GM19438 (cell line): ENCODE results near the gene ELP4.

Experiments used
- ATAC-seq: cut with Tn5 transposase; IDR thresholded peaks from one replicate; pipeline ENCODE4 v1.9.1; 2021; ENCODE audit warnings: low read depth; ENCODE audit not compliant: unreplicated experiment

Gene ELP4

GRCh38 chr11:31797190-31798056, 287.9 kb downstream of the ELP4 start:
- no peak for ATAC-seq

- ATAC-seq, result no peak
These were observed 288.5 kb downstream of the ELP4 start for GRCh38 chr11:31798057-31798553.

GRCh38 chr11:31798554-31799434, 289.2 kb downstream of the ELP4 start:
- ATAC-seq, result no peak

- ATAC-seq, result no peak
These were observed 290.1 kb downstream of the ELP4 start for GRCh38 chr11:31799435-31800397.

- no peak for ATAC-seq
These were observed 291.1 kb downstream of the ELP4 start for GRCh38 chr11:31800398-31801265.

- ATAC-seq, result no peak
These were observed 291.7 kb downstream of the ELP4 start for GRCh38 chr11:31801298-31801702.

GRCh38 chr11:31802000-31802551, 292.5 kb downstream of the ELP4 start:
- no peak for ATAC-seq

GRCh38 chr11:31802609-31802989, 293.0 kb downstream of the ELP4 start:
- ATAC-seq, result no peak

- ATAC-seq, result no peak
These were observed 293.6 kb downstream of the ELP4 start for GRCh38 chr11:31802990-31803812.

- no peak for ATAC-seq
These were observed 294.3 kb downstream of the ELP4 start for GRCh38 chr11:31803813-31804311.

GRCh38 chr11:31804312-31805036, 294.9 kb downstream of the ELP4 start:
- no peak for ATAC-seq

- no peak for ATAC-seq
These were observed 295.6 kb downstream of the ELP4 start for GRCh38 chr11:31805037-31805628.

GRCh38 chr11:31805629-31806185, 296.1 kb downstream of the ELP4 start:
- no peak for ATAC-seq

GRCh38 chr11:31806186-31806927, 296.8 kb downstream of the ELP4 start:
- ATAC-seq, result no peak

- ATAC-seq, result no peak
These were observed 297.6 kb downstream of the ELP4 start for GRCh38 chr11:31806928-31807798.
